IPS-NIHi7 (cell line): Measurements from ENCODE around the gene TLE2.
A peak's percentile ranks its signal among the peaks of the same experiment; 100 is the strongest.
"Not testable (repeated sequence)": the region's sequence is repeated elsewhere in the genome, so short reads cannot be mapped to it uniquely, and the experiment has no call there.

Experiments used
- DNase-seq: peaks from one replicate; pipeline ENCODE4 v3.0.0; 2012; ENCODE audit warnings: mixed read lengths; ENCODE audit errors: extremely low spot score

Gene TLE2

DNA sequence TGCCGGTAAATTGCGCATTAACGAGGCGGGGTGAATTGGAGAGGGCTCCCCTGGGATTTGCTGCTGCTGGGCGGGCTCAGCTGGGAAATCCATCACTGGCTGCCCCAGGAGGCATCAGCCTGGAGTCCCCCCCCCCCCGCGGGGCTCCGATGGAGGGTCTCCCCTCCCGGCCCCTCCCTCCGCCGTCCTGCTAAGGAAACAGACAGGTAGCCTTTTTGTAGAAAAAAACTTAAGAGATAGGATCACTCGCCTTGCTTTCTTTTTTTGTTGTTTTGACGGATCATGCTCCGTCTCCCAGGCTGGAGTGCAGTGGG, 44.9 kb downstream of the TLE2 start:
- DNase-seq, result no peak

DNA sequence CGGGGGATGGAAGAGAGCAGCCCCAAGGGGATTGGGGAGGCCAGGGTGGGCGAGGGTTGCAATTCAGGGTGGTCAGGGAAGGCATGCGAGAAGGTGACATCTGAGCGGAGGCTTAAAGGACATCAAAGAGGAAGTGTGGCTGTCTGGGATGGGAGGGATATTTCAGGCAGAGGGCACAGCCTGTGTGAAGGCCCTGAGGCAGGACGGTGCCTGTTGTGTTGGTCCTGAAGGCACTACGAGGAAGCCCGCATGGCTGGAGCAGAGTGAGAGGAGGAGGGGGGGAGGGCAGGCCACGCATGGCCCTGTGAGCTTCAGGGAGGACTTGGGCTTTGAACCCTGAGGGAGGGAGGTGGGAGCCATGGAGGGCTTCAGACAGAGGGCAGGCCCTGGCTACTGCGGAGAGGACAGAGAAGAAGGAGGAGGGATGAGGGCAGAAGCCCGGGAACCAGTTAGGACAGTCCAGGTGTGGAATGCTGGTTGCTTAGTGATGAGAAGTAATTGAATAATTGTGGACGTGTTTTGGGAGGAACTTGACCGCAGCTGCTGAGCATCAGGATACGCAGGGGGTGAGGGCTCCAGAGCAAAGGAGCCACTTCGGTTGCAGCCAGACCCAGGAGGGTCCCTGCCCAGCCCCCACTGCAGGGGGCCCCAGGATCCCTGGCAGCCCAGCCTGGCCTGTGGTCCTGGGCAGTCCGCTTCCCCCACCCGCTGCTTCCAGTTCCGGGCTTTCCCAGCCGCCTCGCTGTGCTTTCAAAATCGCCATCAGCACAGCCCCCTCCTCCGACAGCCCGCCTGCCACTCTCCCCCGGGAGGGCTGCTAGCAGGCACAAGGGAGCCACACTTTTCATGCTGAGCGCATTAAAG, 45.5 kb downstream of the TLE2 start:
- DNase-seq, result peak; percentile 88

GRCh38 chr19:2982983-2983350, 46.1 kb downstream of the TLE2 start:
- no peak for DNase-seq

DNA sequence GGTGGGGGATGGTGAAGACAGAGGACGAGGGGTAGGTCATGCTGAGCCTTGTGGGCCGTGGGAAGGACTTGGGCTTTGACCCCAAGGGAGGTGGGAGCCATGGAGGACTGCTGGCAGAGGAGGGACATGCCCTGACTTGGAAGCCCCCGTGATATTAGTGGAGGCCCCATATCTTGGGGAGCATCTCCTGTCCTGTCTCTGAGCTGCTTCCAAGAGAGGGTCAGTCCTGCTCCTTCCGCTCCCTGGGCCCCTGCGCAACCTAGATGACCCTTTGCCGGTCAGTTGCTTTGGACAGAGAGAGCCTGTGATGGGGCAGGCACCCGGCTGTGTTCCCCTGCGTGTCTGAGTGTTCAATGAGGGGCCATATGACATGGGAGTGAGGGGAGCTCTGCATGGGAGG, 46.5 kb downstream of the TLE2 start:
- DNase-seq, result no peak

DNA sequence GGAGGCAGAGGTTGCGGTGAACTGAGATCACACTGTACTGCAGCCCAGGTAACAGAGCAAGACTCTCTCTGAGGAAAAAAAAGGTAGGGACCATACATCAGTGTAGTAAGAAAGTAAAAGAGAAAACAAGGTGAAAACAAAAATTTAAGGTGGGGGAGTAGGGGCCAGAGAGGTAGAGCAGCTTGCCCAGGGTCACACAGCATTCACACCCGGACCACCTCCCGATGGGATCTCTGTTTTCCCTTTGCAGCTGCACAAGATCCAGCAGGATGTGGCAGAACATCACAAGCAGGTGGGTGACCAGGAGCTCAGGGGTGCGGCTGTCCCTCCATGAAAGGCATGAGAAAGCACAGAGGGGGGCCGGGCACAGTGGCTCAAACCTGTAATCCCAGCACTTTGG, 47.2 kb downstream of the TLE2 start:
- no peak for DNase-seq

- DNase-seq, result no peak
Observed at GRCh38 chr19:2978772-2979171, 50.3 kb downstream of the TLE2 start.

GRCh38 chr19:2978166-2978767, 50.8 kb downstream of the TLE2 start:
- DNase-seq, result no peak

- DNase-seq, result no peak
Observed at GRCh38 chr19:2977746-2978138, 51.3 kb downstream of the TLE2 start.

- DNase-seq, result peak; percentile 99
Observed at GRCh38 chr19:2977001-2977745, 51.9 kb downstream of the TLE2 start, which contains the start of gene TLE6. Gene TLE6 (plus strand): TSS chr19:2977564. CDS start chr19:2978234, 670 bp downstream.

DNA sequence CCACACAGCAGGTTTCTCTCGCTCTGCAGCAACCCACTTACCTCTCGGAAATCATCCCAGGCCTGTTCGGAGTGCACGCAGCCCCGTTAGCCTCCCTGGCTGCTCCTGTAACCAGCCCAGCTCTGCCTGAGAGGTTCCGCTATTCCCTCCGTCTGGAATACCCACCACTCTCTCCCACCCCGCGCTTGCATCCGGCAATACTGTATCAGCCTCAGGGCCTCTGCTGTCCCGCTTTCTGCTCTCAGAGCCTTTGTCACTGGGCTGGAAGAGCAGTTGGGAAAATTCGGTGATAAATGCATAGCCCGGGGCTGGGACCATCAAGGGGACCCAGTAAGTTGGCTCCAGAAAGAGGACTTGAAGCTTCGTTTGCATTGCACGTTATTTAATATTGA, 52.5 kb downstream of the TLE2 start:
- no peak for DNase-seq

DNA sequence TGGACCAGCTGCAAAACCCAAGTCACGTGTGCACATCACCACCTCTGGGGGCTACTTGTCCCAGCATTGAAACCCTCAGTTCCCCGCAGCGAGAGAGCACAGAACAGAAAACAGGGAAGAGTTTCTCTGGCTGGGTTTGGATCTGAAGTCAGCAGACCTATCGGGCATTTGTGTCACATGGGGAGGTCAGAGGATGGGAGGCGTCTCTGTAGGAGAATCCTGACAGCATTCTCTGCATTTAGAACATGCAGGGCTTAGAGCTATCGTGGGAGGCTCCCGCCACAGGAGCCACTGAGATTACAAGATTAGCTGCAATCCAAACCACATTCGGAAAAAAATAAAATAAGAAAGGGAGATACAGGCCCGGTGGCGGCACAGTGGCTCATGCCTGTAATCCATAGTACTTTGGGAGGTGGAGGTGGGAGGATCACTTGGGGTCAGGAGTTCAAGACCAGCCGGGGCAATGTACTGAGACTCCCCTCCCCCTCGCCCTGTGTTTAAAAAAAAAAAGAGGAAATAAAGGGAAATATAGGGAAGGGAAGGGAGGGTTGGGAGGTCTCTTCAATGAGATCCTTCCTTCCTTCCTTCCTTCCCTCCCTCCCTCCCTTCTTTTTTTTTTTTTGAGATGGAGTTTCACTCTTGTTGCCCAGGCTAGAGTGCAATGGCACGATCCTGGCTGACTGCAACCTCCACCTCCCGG, 54.6 kb downstream of the TLE2 start:
- no peak for DNase-seq

- DNase-seq, result no peak
Observed at GRCh38 chr19:2973229-2973628, 55.9 kb downstream of the TLE2 start.

- DNase-seq, result no peak
Observed at GRCh38 chr19:2970201-2970835, 58.8 kb downstream of the TLE2 start.

GRCh38 chr19:2969104-2969504, 60.0 kb downstream of the TLE2 start:
- no peak for DNase-seq

GRCh38 chr19:2967972-2968371, 61.1 kb downstream of the TLE2 start:
- no peak for DNase-seq

- DNase-seq, result no peak
Observed at GRCh38 chr19:2964874-2965273, 64.2 kb downstream of the TLE2 start.

GRCh38 chr19:2963631-2964030, 65.4 kb downstream of the TLE2 start:
- not testable (repeated sequence) for DNase-seq

GRCh38 chr19:2963122-2963521, 66.0 kb downstream of the TLE2 start:
- DNase-seq, result no peak

GRCh38 chr19:2962018-2962670, 66.9 kb downstream of the TLE2 start:
- peak; percentile 76 for DNase-seq

- DNase-seq, result no peak
Observed at GRCh38 chr19:2960120-2960519, 69.0 kb downstream of the TLE2 start.

DNA sequence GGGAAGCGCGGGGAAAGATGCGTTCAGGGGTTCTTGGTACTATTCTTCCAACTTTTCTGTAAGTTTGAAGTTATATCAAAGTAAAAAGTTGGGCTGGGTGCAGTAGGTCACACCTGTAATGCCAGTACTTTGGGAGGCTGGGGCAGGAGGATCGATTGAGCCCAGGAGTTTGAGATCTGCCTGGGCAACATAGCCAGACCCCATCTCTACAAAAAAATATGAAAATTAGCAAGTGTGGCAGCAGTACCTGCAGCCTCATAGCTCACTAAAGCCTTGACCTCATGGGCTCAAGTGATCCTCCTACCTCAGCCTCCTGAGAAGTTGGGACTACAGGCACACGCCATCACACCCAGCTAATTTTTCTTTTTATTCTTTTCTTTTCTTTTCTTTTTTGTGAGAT, 71.9 kb downstream of the TLE2 start:
- no peak for DNase-seq
